Suprapubic skin (tissue), 4 donors: ENCODE measurements around the gene ADD3. TPM values are rescaled to one million over a fixed set of nuclear protein-coding genes. Genes with fewer than 3 reads are reported as not detected.
A peak's percentile ranks its signal among the peaks of the same experiment; 100 is the strongest.

Experiments
- DNase-seq, 2 donors: peaks; one replicate each; pipeline ENCODE4 v3.0.0-alpha.2; 2019; ENCODE audit warnings: low spot score in 2 of 2
- H3K27ac ChIP-seq: fragments of 200-600 bp; sonication (generic); one replicate; pipeline ENCODE4 v1.5.1; 2019
- H3K27me3 ChIP-seq: fragments of 200-600 bp; sonication (generic); one replicate; pipeline ENCODE4 v1.5.1; 2019
- H3K36me3 ChIP-seq: fragments of 200-600 bp; sonication (generic); one replicate; pipeline ENCODE4 v1.5.1; 2019
- H3K4me1 ChIP-seq: fragments of 200-600 bp; sonication (generic); one replicate; pipeline ENCODE4 v1.5.1; 2019
- H3K4me3 ChIP-seq: fragments of 200-600 bp; sonication (generic); one replicate; pipeline ENCODE4 v1.5.1; 2019; ENCODE audit warnings: mild to moderate bottlenecking
- H3K9me3 ChIP-seq: fragments of 200-600 bp; sonication (generic); one replicate; pipeline ENCODE4 v1.5.1; 2019
- EP300 ChIP-seq: sonication (generic); formaldehyde crosslinking; IDR thresholded peaks from one replicate; pipeline ENCODE4 v1.6.1; 2017; ENCODE audit warnings: antibody characterized with exemption
- POLR2A ChIP-seq, 2 donors: fragments of 450-650 bp; IDR thresholded peaks; one replicate each; pipeline ENCODE4 v1.6.1; 2017; ENCODE audit warnings: antibody characterized with exemption in 2 of 2, mild to moderate bottlenecking in 2 of 2, moderate library complexity in 2 of 2
- POLR2AphosphoS5 ChIP-seq, 3 donors: sonication (generic); formaldehyde crosslinking; IDR thresholded peaks; one replicate each; pipeline ENCODE4 v1.6.1; 2017; ENCODE audit warnings: antibody characterized with exemption in 3 of 3
- WGBS: methylation state at CpG from one replicate; pipeline ENCODE4 v1.1.5; 2018; 5-methylcytosine and 5-hydroxymethylcytosine counted together
- total RNA-seq, 4 donors: library from RNA; depleted of rRNA; stranded (reverse); fragments of >200 nt; gene quantifications; one replicate each; pipeline ENCODE4 v1.1.0, GENCODE V29; 2016
- TF ChIP-seq, protein P1 (sequence below), 2 donors: fragments of 200-600 bp in 1 of 2; fragments of 450-650 bp in 1 of 2; sonication (generic) in 1 of 2; IDR thresholded peaks; one replicate each; pipeline ENCODE4 v1.5.1; 2016 to 2019; ENCODE audit warnings: antibody characterized with exemption in 2 of 2, mild to moderate bottlenecking in 1 of 2, moderate library complexity in 1 of 2

Gene ADD3
- total RNA-seq, 4 donors from 2014 or later: 72.6 to 335 (median 279) TPM

GRCh38 chr10:109998513-109998912, 9.3 kb upstream of the ADD3 start:
- no peak for DNase-seq
- Histone ChIP-seq H3K27ac (no peak overlapping the region), H3K4me1 (peaks cover 19% of the 10 kb centered on the region), H3K9me3 (no peaks in the 10 kb centered on the region), H3K4me3 (no peak overlapping the region), H3K27me3 (no peaks in the 10 kb centered on the region), H3K36me3 (no peaks in the 10 kb centered on the region)
- WGBS: 75% methylated on average over 1 of the region's 1 CpG
- TF ChIP-seq, protein P1, sequence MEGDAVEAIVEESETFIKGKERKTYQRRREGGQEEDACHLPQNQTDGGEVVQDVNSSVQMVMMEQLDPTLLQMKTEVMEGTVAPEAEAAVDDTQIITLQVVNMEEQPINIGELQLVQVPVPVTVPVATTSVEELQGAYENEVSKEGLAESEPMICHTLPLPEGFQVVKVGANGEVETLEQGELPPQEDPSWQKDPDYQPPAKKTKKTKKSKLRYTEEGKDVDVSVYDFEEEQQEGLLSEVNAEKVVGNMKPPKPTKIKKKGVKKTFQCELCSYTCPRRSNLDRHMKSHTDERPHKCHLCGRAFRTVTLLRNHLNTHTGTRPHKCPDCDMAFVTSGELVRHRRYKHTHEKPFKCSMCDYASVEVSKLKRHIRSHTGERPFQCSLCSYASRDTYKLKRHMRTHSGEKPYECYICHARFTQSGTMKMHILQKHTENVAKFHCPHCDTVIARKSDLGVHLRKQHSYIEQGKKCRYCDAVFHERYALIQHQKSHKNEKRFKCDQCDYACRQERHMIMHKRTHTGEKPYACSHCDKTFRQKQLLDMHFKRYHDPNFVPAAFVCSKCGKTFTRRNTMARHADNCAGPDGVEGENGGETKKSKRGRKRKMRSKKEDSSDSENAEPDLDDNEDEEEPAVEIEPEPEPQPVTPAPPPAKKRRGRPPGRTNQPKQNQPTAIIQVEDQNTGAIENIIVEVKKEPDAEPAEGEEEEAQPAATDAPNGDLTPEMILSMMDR (IDR thresholded peaks at IDR 0.05): no peak
- TF ChIP-seq POLR2A (IDR thresholded peaks at IDR 0.05) (no peak), POLR2AphosphoS5 (IDR thresholded peaks at IDR 0.05) (no peak), EP300 (no peak)

DNA sequence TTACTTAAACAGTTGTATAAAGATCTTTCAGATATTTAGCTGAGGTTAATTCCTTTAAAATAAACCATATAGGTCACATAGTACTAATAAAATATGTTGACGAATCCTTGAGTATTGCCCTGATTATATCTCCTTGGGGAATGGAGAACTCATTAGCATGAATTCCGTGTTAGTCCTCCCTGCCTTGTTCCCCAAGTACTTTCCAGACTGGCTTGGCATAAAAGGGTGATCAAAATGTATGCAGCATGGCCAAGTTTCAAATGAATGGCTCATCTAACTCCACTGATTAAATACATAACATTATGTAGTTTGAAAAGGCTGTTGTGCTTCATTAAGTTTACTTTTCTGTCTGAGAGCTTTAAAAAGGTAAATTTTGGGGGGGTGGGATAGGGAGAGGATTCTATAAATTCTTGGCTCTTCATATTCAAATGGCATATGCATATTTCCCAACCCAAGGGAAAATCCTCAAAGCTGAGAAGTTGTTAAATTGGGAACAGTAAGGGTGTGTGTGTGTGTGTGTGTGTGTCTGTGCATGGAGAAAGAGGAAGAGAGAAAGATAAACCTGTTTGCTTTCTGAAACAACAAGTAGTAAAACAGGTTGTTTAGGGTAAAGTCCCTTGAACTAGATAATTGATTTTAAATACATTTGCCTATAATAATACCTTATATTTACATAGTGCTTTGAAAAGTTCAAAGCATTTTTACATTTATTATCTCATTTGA, 4.8 kb upstream of the ADD3 start:
- TF ChIP-seq EP300 (no peak), POLR2A (IDR thresholded peaks at IDR 0.05) (no peak), POLR2AphosphoS5 (IDR thresholded peaks at IDR 0.05) (no peak)
- TF ChIP-seq, protein P1 (IDR thresholded peaks at IDR 0.05): no peak
- Histone ChIP-seq H3K36me3 (no peaks in the 10 kb centered on the region), H3K4me1 (peaks cover 36% of the 10 kb centered on the region), H3K4me3 (no peak overlapping the region), H3K9me3 (no peaks in the 10 kb centered on the region), H3K27ac (peak overlapping the region; percentile 16), H3K27me3 (no peaks in the 10 kb centered on the region)
- no peak for DNase-seq
- WGBS: 53% methylated on average over 2 of the region's 2 CpGs

DNA sequence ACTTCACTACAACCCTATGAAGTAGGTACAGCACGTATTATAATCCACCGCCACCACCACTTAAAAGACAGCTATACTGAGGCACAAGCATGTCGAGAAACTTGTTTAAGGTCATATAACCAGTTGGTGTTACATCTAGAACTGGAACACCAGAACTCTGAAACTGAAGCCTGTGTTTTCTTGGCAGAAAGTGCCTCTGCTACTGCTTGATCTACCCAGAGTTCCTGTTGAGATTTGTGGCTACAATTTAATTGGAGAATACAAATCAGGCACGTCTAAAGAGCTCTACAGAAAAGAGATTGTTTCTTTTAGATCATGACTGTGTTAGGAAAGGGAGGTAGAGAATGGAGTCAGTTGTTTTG, 4.3 kb upstream of the ADD3 start:
- H3K9me3 ChIP-seq: no peaks in the 10 kb centered on the region
- no peak overlapping the region for H3K4me3 ChIP-seq
- peak overlapping the region; percentile 16 for H3K27ac ChIP-seq
- TF ChIP-seq, protein P1 (IDR thresholded peaks at IDR 0.05): no peak
- TF ChIP-seq POLR2A (IDR thresholded peaks at IDR 0.05) (no peak), EP300 (no peak), POLR2AphosphoS5 (IDR thresholded peaks at IDR 0.05) (no peak)
- 53% methylated on average over 4 of the region's 4 CpGs for WGBS
- peaks cover 36% of the 10 kb centered on the region for H3K4me1 ChIP-seq
- no peak for DNase-seq
- H3K36me3 ChIP-seq: no peaks in the 10 kb centered on the region
- H3K27me3 ChIP-seq: no peaks in the 10 kb centered on the region

DNA sequence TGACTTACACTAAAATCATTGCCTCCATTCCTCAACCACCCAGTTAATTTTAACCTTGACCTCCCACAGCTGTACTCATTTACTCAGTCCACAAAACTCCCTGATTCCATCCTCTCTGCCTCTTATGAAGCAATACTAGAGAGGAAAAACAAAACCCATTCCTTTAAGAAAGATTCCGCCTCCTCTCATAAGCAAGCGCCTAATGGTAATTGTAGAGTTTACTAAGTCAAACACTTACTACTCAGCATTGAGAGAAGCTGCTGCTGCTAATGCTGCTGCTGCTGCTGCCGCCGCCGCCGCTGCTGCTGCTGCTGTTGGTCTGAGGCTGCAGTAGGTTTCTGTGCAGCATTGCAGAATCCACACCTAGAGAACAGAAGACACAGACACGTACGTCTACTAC, 2.1 kb upstream of the ADD3 start:
- WGBS: 32% methylated on average over 8 of the region's 8 CpGs
- Histone ChIP-seq H3K4me1 (peaks cover 57% of the 10 kb centered on the region), H3K27me3 (no peaks in the 10 kb centered on the region), H3K4me3 (peak overlapping the region; percentile 67), H3K36me3 (no peaks in the 10 kb centered on the region), H3K27ac (peak overlapping the region; percentile 98), H3K9me3 (no peaks in the 10 kb centered on the region)
- TF ChIP-seq EP300 (no peak), POLR2AphosphoS5 (IDR thresholded peaks at IDR 0.05) (no peak), POLR2A (IDR thresholded peaks at IDR 0.05) (peak in 1 of 2 donors; percentile 66)
- TF ChIP-seq, protein P1 (IDR thresholded peaks at IDR 0.05): no peak
- DNase-seq: no peak

DNA sequence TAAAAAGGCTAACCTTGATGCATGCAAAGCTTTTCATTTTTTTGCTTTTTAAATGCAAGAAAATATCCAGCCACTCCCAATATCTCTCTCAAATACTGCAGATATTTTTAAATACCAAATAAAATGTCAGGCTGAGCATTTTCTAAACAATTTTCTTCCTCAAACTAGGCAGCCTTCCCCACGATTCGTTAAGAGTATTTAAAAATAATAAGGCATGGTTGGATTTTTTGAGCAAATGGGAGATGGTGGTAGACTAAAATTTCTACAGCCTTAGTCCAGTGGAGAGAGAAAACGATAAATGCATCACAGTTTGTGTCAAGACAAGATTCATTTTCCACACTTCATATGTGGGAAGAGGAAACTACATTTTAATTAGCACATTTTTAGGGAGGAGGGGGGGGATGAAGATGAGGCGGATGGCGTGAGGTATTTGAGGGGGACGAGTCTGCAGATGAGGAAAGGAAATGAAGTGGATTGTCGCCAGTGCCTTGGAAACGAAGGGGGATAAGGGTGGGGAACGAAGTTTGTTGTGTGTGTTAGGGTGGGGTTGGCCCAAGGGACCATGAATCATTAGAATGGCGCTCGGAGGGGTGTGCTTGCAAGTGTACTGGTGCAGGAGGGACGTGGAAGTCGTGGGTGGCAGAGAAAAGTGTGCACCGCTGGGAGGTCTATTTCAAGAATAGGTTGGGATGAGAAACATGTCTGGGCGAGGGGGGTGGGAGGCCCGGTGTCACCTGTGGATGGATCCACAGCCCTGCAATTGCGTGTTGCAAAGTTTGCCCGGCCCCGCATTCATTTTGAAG, 1.2 kb upstream of the ADD3 start:
- H3K36me3 ChIP-seq: no peaks in the 10 kb centered on the region
- peak overlapping the region; percentile 98 for H3K27ac ChIP-seq
- WGBS: 21% methylated on average over 19 of the region's 19 CpGs
- no peaks in the 10 kb centered on the region for H3K9me3 ChIP-seq
- DNase-seq: peak; percentile 88 to 90
- no peaks in the 10 kb centered on the region for H3K27me3 ChIP-seq
- TF ChIP-seq, protein P1 (IDR thresholded peaks at IDR 0.05): no peak
- no peak for TF ChIP-seq EP300
- peak overlapping the region; percentile 67 for H3K4me3 ChIP-seq
- peaks cover 66% of the 10 kb centered on the region for H3K4me1 ChIP-seq
